HCT116 (cell line): ENCODE data around the gene TMEM258. TPM values are rescaled to one million over a fixed set of nuclear protein-coding genes. Genes with fewer than 3 reads are reported as not detected.

Source experiments
- ATAC-seq: fragments of 200-7000 bp; cut with Tn5 transposase; 2 replicates; pipeline ENCODE4 v1.9.1; 2020; ENCODE audit warnings: mild to moderate bottlenecking, moderate library complexity
- BruUV-seq: library from RNA; stranded (reverse); fragments of 400-500 nt; replicated peaks from 2 replicates; lab custom pipeline; 2021; lab: Mats Ljungman, UMichigan
- CTCF ChIA-PET: fragments of 300-600 bp; sonication (Branson Sonifier 250); formaldehyde crosslinking; loops from one replicate; lab custom pipeline; 2021; ENCODE audit warnings: antibody characterized with exemption; lab: Charles Lee
- POLR2A ChIA-PET: fragments of 300-600, 350-600 bp; sonication (Branson Sonifier 250); formaldehyde crosslinking; loops from one replicate; lab custom pipeline; 2021; ENCODE audit warnings: antibody characterized with exemption; lab: Charles Lee
- RAD21 ChIA-PET, 2 experiments: fragments of 300-600 bp; sonication (Branson Sonifier 250); formaldehyde crosslinking; loops; one replicate each; lab custom pipeline; 2023; ENCODE audit warnings: low total read pairs in 2 of 2; ENCODE audit not compliant: uncharacterized antibody in 2 of 2, unreplicated experiment in 2 of 2, low non-redundant PET in 1 of 2; lab: Charles Lee
- DNase-seq: peaks from one replicate; pipeline ENCODE4 v3.0.0-alpha.2; 2010; ENCODE audit warnings: low read depth, low spot score
- H2AFZ ChIP-seq: fragments of 200-600 bp; shearing (Covaris generic), sonication (generic); 2 replicates; pipeline ENCODE4 v1.6.1; 2017; ENCODE audit warnings: low read depth, mixed run types, mixed read lengths, antibody characterized with exemption, low read length; ENCODE audit not compliant: poor library complexity, severe bottlenecking
- H3K27ac ChIP-seq: 2 replicates; pipeline ENCODE4 v1.5.1; 2012; ENCODE audit warnings: low read depth, low read length
- H3K27me3 ChIP-seq: fragments of 200-600 bp; sonication (generic); 2 replicates; pipeline ENCODE4 v1.6.1; 2016; ENCODE audit warnings: mixed run types, low read length, mixed read lengths; ENCODE audit not compliant: insufficient read depth
- H3K36me3 ChIP-seq, 2 experiments: fragments of 200-500 bp in 1 of 2; fragments of 200-600 bp in 1 of 2; sonication (Bioruptor generic) in 1 of 2; sonication (generic) in 1 of 2; 2 replicates each; pipeline versions ENCODE4 v1.5.1 to v1.6.1; 2014 to 2016; ENCODE audit warnings: low read length in 2 of 2, inconsistent platforms in 1 of 2, mixed read lengths in 1 of 2, mixed run types in 1 of 2; ENCODE audit not compliant: insufficient read depth in 2 of 2, control insufficient read depth in 1 of 2
- H3K4me1 ChIP-seq, 2 experiments: fragments of 200-600 bp in 1 of 2; sonication (generic) in 1 of 2; 2 replicates each; pipeline versions ENCODE4 v1.5.1 to v1.6.1; 2012 to 2017; ENCODE audit warnings: low read length in 2 of 2, inconsistent platforms in 1 of 2, mild to moderate bottlenecking in 1 of 2, mixed read lengths in 1 of 2, mixed run types in 1 of 2, moderate library complexity in 1 of 2; ENCODE audit not compliant: insufficient read depth in 2 of 2, control insufficient read depth in 1 of 2
- H3K4me2 ChIP-seq: fragments of 200-600 bp; sonication (generic); 2 replicates; pipeline ENCODE4 v1.6.1; 2017; ENCODE audit warnings: mixed run types, low read length, mixed read lengths
- H3K4me3 ChIP-seq, 2 experiments: fragments of 200-600 bp in 1 of 2; sonication (generic) in 1 of 2; replicated peaks in 1 of 2; 2 replicates each; pipeline ENCODE4 v1.5.1; 2011 to 2016; ENCODE audit warnings: low read length in 2 of 2, control low read depth in 1 of 2, low read depth in 1 of 2, mild to moderate bottlenecking in 1 of 2, mixed read lengths in 1 of 2, mixed run types in 1 of 2
- H3K79me2 ChIP-seq: fragments of 200-600 bp; sonication (generic); 2 replicates; pipeline ENCODE4 v1.6.1; 2017; ENCODE audit warnings: mild to moderate bottlenecking, mixed run types, low read length, moderate library complexity, mixed read lengths; ENCODE audit not compliant: insufficient read depth
- H3K9ac ChIP-seq: fragments of 200-600 bp; sonication (generic); 2 replicates; pipeline ENCODE4 v1.6.1; 2016; ENCODE audit warnings: low read length, mixed read lengths
- H3K9me2 ChIP-seq: fragments of 200-600 bp; sonication (generic), shearing (Covaris generic); 2 replicates; pipeline ENCODE4 v1.6.1; 2017; ENCODE audit warnings: mixed run types, mild to moderate bottlenecking, moderate library complexity; ENCODE audit not compliant: insufficient read depth
- H3K9me3 ChIP-seq, 2 experiments: fragments of 200-500 bp in 1 of 2; fragments of 200-600 bp in 1 of 2; sonication (Bioruptor generic) in 1 of 2; sonication (generic) in 1 of 2; 2 replicates each; pipeline ENCODE4 v1.6.1; 2014 to 2017; ENCODE audit warnings: low read length in 2 of 2, mixed read lengths in 2 of 2, inconsistent platforms in 1 of 2, low read depth in 1 of 2, mild to moderate bottlenecking in 1 of 2, mixed run types in 1 of 2, moderate library complexity in 1 of 2; ENCODE audit not compliant: control insufficient read depth in 1 of 2, insufficient read depth in 1 of 2
- H4K20me1 ChIP-seq: fragments of 200-600 bp; sonication (generic), shearing (Covaris generic); 2 replicates; pipeline ENCODE4 v1.6.1; 2017; ENCODE audit warnings: mixed run types, mild to moderate bottlenecking, moderate library complexity; ENCODE audit not compliant: insufficient read depth
- ELF1 ChIP-seq: IDR thresholded peaks from 2 replicates; pipeline ENCODE4 v1.6.1; 2012; ENCODE audit warnings: low read depth, borderline replicate concordance
- EZH2phosphoT487 ChIP-seq: fragments of 200-600 bp; IDR thresholded peaks from 2 replicates; pipeline ENCODE4 v1.6.1; 2018; ENCODE audit warnings: antibody characterized with exemption, borderline replicate concordance
- POLR2AphosphoS5 ChIP-seq: IDR thresholded peaks from 2 replicates; pipeline ENCODE4 v1.6.1; 2011; ENCODE audit warnings: mild to moderate bottlenecking, low read depth, low read length, moderate library complexity
- TCF7L2 ChIP-seq: IDR thresholded peaks from 2 replicates; pipeline ENCODE4 v1.7.0; 2011; ENCODE audit warnings: borderline replicate concordance, inconsistent platforms; ENCODE audit not compliant: insufficient read depth, insufficient read length; ENCODE audit errors: extremely low read depth
- ZBTB33 ChIP-seq: IDR thresholded peaks from 2 replicates; pipeline ENCODE4 v1.6.1; 2011; ENCODE audit warnings: mild to moderate bottlenecking, low read length, moderate library complexity; ENCODE audit not compliant: insufficient replicate concordance; ENCODE audit errors: extremely low read depth
- ZFX ChIP-seq: fragments of 450-650 bp; IDR thresholded peaks from 2 replicates; pipeline ENCODE4 v1.6.1; 2017
- intact Hi-C: fragments of 100-400 bp; cut with micrococcal nuclease; formaldehyde crosslinking; loops from 2 replicates; pipeline ENCODE4 v1.10.0; 2022
- total RNA-seq: library from RNA; stranded (reverse); gene quantifications from one replicate; pipeline ENCODE4 v1.2.1, GENCODE V29; 2021; ENCODE audit not compliant: unreplicated experiment

Gene TMEM258
- total RNA-seq, 1 experiment from 2014 or later = 160 TPM

- BruUV-seq = no TSS peak
- peaks cover 3 to 4% of the 10 kb centered on the region in 2 experiments for H3K4me1 ChIP-seq
- CTCF ChIA-PET = no interaction called here
- intact Hi-C loops = no loop called here
- H3K9me3 ChIP-seq = no peaks in the 10 kb centered on the region
- H3K36me3 ChIP-seq = peaks cover 3 to 12% of the 10 kb centered on the region in 2 experiments; a peak in 2 of 4 replicates
- H3K9me2 ChIP-seq = no peaks in the 10 kb centered on the region
- no peaks in the 10 kb centered on the region for H3K27me3 ChIP-seq
- H3K79me2 ChIP-seq = no peaks in the 10 kb centered on the region
- no peak overlapping the region for H3K9ac ChIP-seq
- no peak for TF ChIP-seq ELF1
- no peak for TF ChIP-seq ZBTB33
- TF ChIP-seq EZH2phosphoT487 = no peak
- TF ChIP-seq POLR2AphosphoS5 = no peak
- TF ChIP-seq ZFX = no peak
- TF ChIP-seq TCF7L2 = no peak
- TF ChIP-seq, all 23 proteins: peak for 0
- POLR2A ChIA-PET = no interaction called here
- H4K20me1 ChIP-seq = no peaks in the 10 kb centered on the region
- RAD21 ChIA-PET = no interaction called here
- DNase-seq (no peak), ATAC-seq (no peak)
- no peak overlapping the region for H3K4me2 ChIP-seq
- no peak overlapping the region for H3K4me3 ChIP-seq
- H3K27ac ChIP-seq = no peak overlapping the region
- H2AFZ ChIP-seq = no peak overlapping the region
Measured at GRCh38 chr11:61777234-61778090, 14.9 kb downstream of the TMEM258 start.
